SK-N-SH (cell line): ENCODE results near the gene MEAK7. TPM values are rescaled to one million over a fixed set of nuclear protein-coding genes. Genes with fewer than 3 reads are reported as not detected.

ENCODE experiments used
- CTCF ChIA-PET: fragments of 300-600, 350-600 bp; formaldehyde crosslinking; extraction: SDS; loops from one replicate; lab custom pipeline; 2021; lab: Yijun Ruan, JAX
- POLR2A ChIA-PET: fragments of 350-600 bp; sonication (Branson Sonifier 250); formaldehyde crosslinking; extraction: SDS; loops from one replicate; lab custom pipeline; 2020; ENCODE audit warnings: antibody characterized with exemption, inconsistent platforms; lab: Yijun Ruan, JAX
- DNase-seq: peaks from one replicate; pipeline ENCODE4 v3.0.0; 2012
- H2AFZ ChIP-seq: fragments of 200-600 bp; sonication (generic); 2 replicates; pipeline ENCODE4 v1.8.1; 2016; ENCODE audit warnings: antibody characterized with exemption, mild to moderate bottlenecking, low read depth
- H3F3A ChIP-seq: fragments of 200-600 bp; sonication (generic); replicated peaks from 2 replicates; pipeline ENCODE3; 2016; ENCODE audit warnings: antibody characterized with exemption, mild to moderate bottlenecking; ENCODE audit not compliant: insufficient read depth
- H3K27ac ChIP-seq, 2 experiments: fragments of 200-500 bp in 1 of 2; fragments of 200-600 bp in 1 of 2; sonication (Bioruptor generic) in 1 of 2; sonication (generic), shearing (Covaris generic) in 1 of 2; 2 replicates each; pipeline versions ENCODE4 v1.5.1 to v1.6.1; 2014 to 2016; ENCODE audit warnings: low read depth in 2 of 2, inconsistent platforms in 1 of 2, low read length in 1 of 2, mild to moderate bottlenecking in 1 of 2, mixed read lengths in 1 of 2
- H3K27me3 ChIP-seq: fragments of 200-600 bp; sonication (generic), shearing (Covaris generic); 2 replicates; pipeline ENCODE4 v1.6.1; 2016; ENCODE audit warnings: mixed run types; ENCODE audit not compliant: insufficient read depth
- H3K36me3 ChIP-seq, 2 experiments: fragments of 200-500 bp in 1 of 2; fragments of 200-600 bp in 1 of 2; sonication (Bioruptor generic) in 1 of 2; sonication (generic) in 1 of 2; replicated peaks in 1 of 2; 2 replicates each; pipeline versions ENCODE3 to v1.5.1; 2014 to 2016; ENCODE audit warnings: low read length in 1 of 2, mild to moderate bottlenecking in 1 of 2; ENCODE audit not compliant: insufficient read depth in 2 of 2, control insufficient read depth in 1 of 2
- H3K4me1 ChIP-seq, 2 experiments: fragments of 200-500 bp in 1 of 2; fragments of 200-600 bp in 1 of 2; sonication (Bioruptor generic) in 1 of 2; sonication (generic), shearing (Covaris generic) in 1 of 2; 2 replicates each; pipeline versions ENCODE4 v1.5.1 to v1.6.1; 2014 to 2016; ENCODE audit warnings: low read depth in 1 of 2, low read length in 1 of 2, mixed run types in 1 of 2; ENCODE audit not compliant: insufficient read depth in 2 of 2, control insufficient read depth in 1 of 2
- H3K4me2 ChIP-seq: fragments of 200-600 bp; sonication (generic), shearing (Covaris generic); 2 replicates; pipeline ENCODE4 v1.6.1; 2017; ENCODE audit warnings: mixed run types
- H3K4me3 ChIP-seq, 2 experiments: fragments of 200-500 bp in 1 of 2; fragments of 200-600 bp in 1 of 2; sonication (Bioruptor generic) in 1 of 2; sonication (generic), shearing (Covaris generic) in 1 of 2; 2 replicates each; pipeline versions ENCODE4 v1.5.1 to v1.8.1; 2014 to 2016; ENCODE audit warnings: low read depth in 2 of 2, inconsistent platforms in 1 of 2, low read length in 1 of 2, mild to moderate bottlenecking in 1 of 2, mixed read lengths in 1 of 2, moderate library complexity in 1 of 2
- H3K79me2 ChIP-seq: fragments of 200-600 bp; sonication (generic); 2 replicates; pipeline ENCODE4 v1.8.1; 2017; ENCODE audit warnings: mild to moderate bottlenecking; ENCODE audit not compliant: insufficient read depth
- H3K9ac ChIP-seq: fragments of 200-600 bp; sonication (generic); 2 replicates; pipeline ENCODE4 v1.6.1; 2017; ENCODE audit warnings: mixed run types
- H3K9me2 ChIP-seq: fragments of 200-600 bp; sonication (generic); 2 replicates; pipeline ENCODE4 v1.6.1; 2017; ENCODE audit warnings: mixed run types
- H3K9me3 ChIP-seq: fragments of 200-600 bp; sonication (generic); 2 replicates; pipeline ENCODE4 v1.6.1; 2017; ENCODE audit warnings: mixed run types, mild to moderate bottlenecking, moderate library complexity
- H4K20me1 ChIP-seq: fragments of 200-600 bp; sonication (generic); 2 replicates; pipeline ENCODE4 v1.6.1; 2017; ENCODE audit warnings: mild to moderate bottlenecking, mixed run types; ENCODE audit not compliant: insufficient read depth
- EP300 ChIP-seq, 2 experiments: IDR thresholded peaks; 2 replicates each; pipeline versions ENCODE4 v1.4.0 to v1.6.1; 2012; ENCODE audit warnings: borderline replicate concordance in 1 of 2, low read depth in 1 of 2, low read length in 1 of 2
- EZH2phosphoT487 ChIP-seq: fragments of 200-600 bp; sonication (generic); IDR thresholded peaks from 2 replicates; pipeline ENCODE4 v1.6.1; 2017; ENCODE audit warnings: low read depth, mixed run types, mild to moderate bottlenecking, antibody characterized with exemption, moderate library complexity, borderline replicate concordance
- FOXM1 ChIP-seq: IDR thresholded peaks from 2 replicates; pipeline ENCODE4 v1.4.0; 2012; ENCODE audit warnings: low read depth, mild to moderate bottlenecking
- GATA2 ChIP-seq: sonication (generic); formaldehyde crosslinking; IDR thresholded peaks from 2 replicates; pipeline ENCODE4 v1.5.0; 2020; ENCODE audit warnings: mild to moderate bottlenecking, missing genetic modification reagents
- IRF3 ChIP-seq: fragments of 150-350 bp; IDR thresholded peaks from 2 replicates; pipeline ENCODE4 v1.6.1; 2016; ENCODE audit warnings: mild to moderate bottlenecking, low read depth, low read length
- JUND ChIP-seq: IDR thresholded peaks from 2 replicates; pipeline ENCODE4 v1.4.0; 2012
- NRF1 ChIP-seq: IDR thresholded peaks from 2 replicates; pipeline ENCODE4 v1.6.1; 2012; ENCODE audit warnings: low read depth, mild to moderate bottlenecking, low read length
- POLR2AphosphoS5 ChIP-seq: IDR thresholded peaks from 2 replicates; pipeline ENCODE4 v1.6.1; 2012; ENCODE audit warnings: low read depth, low read length
- RAD21 ChIP-seq: IDR thresholded peaks from 2 replicates; pipeline ENCODE4 v1.6.1; 2012; ENCODE audit warnings: mild to moderate bottlenecking, low read length
- RCOR1 ChIP-seq: fragments of 150-350 bp; IDR thresholded peaks from 2 replicates; pipeline ENCODE4 v1.6.1; 2017; ENCODE audit warnings: antibody characterized with exemption, low read length
- RFX5 ChIP-seq: IDR thresholded peaks from 2 replicates; pipeline ENCODE4 v1.6.1; 2012; ENCODE audit warnings: mild to moderate bottlenecking, improper control_type of control experiment, low read length
- SIN3A ChIP-seq: IDR thresholded peaks from 2 replicates; pipeline ENCODE4 v1.6.1; 2012; ENCODE audit warnings: low read depth, mild to moderate bottlenecking, low read length, moderate library complexity, borderline replicate concordance
- SMC3 ChIP-seq: IDR thresholded peaks from 2 replicates; pipeline ENCODE4 v1.6.1; 2012; ENCODE audit warnings: low read depth, low read length, improper control_type of control experiment
- TAF1 ChIP-seq: IDR thresholded peaks from 2 replicates; pipeline ENCODE4 v1.6.1; 2012; ENCODE audit warnings: low read depth, mild to moderate bottlenecking, low read length, moderate library complexity, borderline replicate concordance
- USF2 ChIP-seq: fragments of 150-350 bp; IDR thresholded peaks from 2 replicates; pipeline ENCODE4 v1.6.1; 2017; ENCODE audit warnings: antibody characterized with exemption, low read length, low read depth, borderline replicate concordance
- YY1 ChIP-seq: IDR thresholded peaks from 2 replicates; pipeline ENCODE4 v1.4.0; 2012; ENCODE audit warnings: low read depth, mild to moderate bottlenecking
- WGBS: methylation state at CpG from one replicate; pipeline ENCODE4 v1.1.6; 2017; ENCODE audit warnings: low lambda C conversion rate; 5-methylcytosine and 5-hydroxymethylcytosine counted together
- polyA plus RNA-seq, 3 experiments: library from polyadenylated mRNA; depleted of rRNA; stranded (reverse); fragments of >200 nt; gene quantifications; 2 replicates each; pipeline ENCODE4 v1.2.3, GENCODE V29; 2012

The MEAK7 gene
- polyA plus RNA-seq, 1 of the 3 experiments (the other 2 are of a cell fraction) = 11.9 TPM

GRCh38 chr16:84502581-84502980 is 1.9 kb downstream of the MEAK7 start:
- ChIA-PET POLR2A (interaction anchor here (0.7 kb wide), 1 partner anchor 8 kb away, joined by 3 read pairs; no protein-coding TSS in a partner anchor), CTCF (interaction anchor here (1.1 kb wide), 1 partner anchor 9 kb away, joined by 3 read pairs; no protein-coding TSS in a partner anchor)
- Histone ChIP-seq H2AFZ (no peak overlapping the region), H3K79me2 (peaks cover 48% of the 10 kb centered on the region; the same call in 1 of the 2 replicates), H3K9ac (no peak overlapping the region), H3K27me3 (no peaks in the 10 kb centered on the region), H3K4me1 (peaks cover 14 to 18% of the 10 kb centered on the region in 2 experiments; a peak in 3 of 4 replicates), H3K9me2 (no peaks in the 10 kb centered on the region), H3K9me3 (no peaks in the 10 kb centered on the region), H3K4me2 (peak overlapping the region; percentile 91; the same call in 1 of the 2 replicates), H3F3A (no peaks in the 10 kb centered on the region), H3K4me3 (no peak overlapping the region), H4K20me1 (no peaks in the 10 kb centered on the region), H3K36me3 (peaks cover 3 to 13% of the 10 kb centered on the region in 2 experiments), H3K27ac (no peak overlapping the region)
- no peak for TF ChIP-seq EZH2phosphoT487
- TF ChIP-seq RFX5 = no peak
- no peak for TF ChIP-seq POLR2AphosphoS5
- no peak for TF ChIP-seq GATA2 (CRISPR knock-in tag)
- TF ChIP-seq SIN3A = no peak
- no peak for TF ChIP-seq FOXM1
- no peak for TF ChIP-seq NRF1
- TF ChIP-seq TAF1 = no peak
- no peak for TF ChIP-seq JUND
- no peak for TF ChIP-seq RCOR1
- TF ChIP-seq EP300 (IDR thresholded peaks at IDR 0.05; ENCODE audit: borderline replicate concordance in 1 of 2, low read depth in 1 of 2, low read length in 1 of 2) = no peak
- TF ChIP-seq SMC3 = no peak
- no peak for DNase-seq
- WGBS = 93% methylated on average over 6 of the region's 6 CpGs

- Histone ChIP-seq H3K9ac (no peak overlapping the region), H3K9me2 (no peaks in the 10 kb centered on the region), H3K36me3 (peaks cover 8 to 18% of the 10 kb centered on the region in 2 experiments), H3K4me2 (no peak overlapping the region), H3K9me3 (no peaks in the 10 kb centered on the region), H3K4me3 (no peak overlapping the region), H3F3A (no peaks in the 10 kb centered on the region), H3K4me1 (peaks cover 14 to 18% of the 10 kb centered on the region in 2 experiments; a peak in 3 of 4 replicates)
- WGBS = 95% methylated on average over 13 of the region's 13 CpGs
- ChIA-PET CTCF (interaction anchor here (1.1 kb wide), 1 partner anchor 9 kb away, joined by 3 read pairs; no protein-coding TSS in a partner anchor), POLR2A (no interaction called here)
- DNase-seq = no peak
- TF ChIP-seq IRF3 (no peak), RAD21 (no peak), GATA2 (CRISPR knock-in tag) (no peak), YY1 (no peak), USF2 (no peak)
- TF ChIP-seq, all 33 proteins: peak for 0
- H3K79me2 ChIP-seq = peaks cover 48% of the 10 kb centered on the region; the same call in 1 of the 2 replicates
- no peaks in the 10 kb centered on the region for H4K20me1 ChIP-seq
- no peak overlapping the region for H2AFZ ChIP-seq
- no peaks in the 10 kb centered on the region for H3K27me3 ChIP-seq
- H3K27ac ChIP-seq = no peak overlapping the region
Observed at GRCh38 chr16:84502075-84502474, 2.4 kb downstream of the MEAK7 start.
